GM12865 (cell line): ENCODE data around the gene GLT8D2.

Source experiments
- DNase-seq: peaks from one replicate; pipeline ENCODE4 v3.0.0; 2010; ENCODE audit warnings: low read depth
- H3K4me3 ChIP-seq: 2 replicates; pipeline ENCODE4 v1.5.1; 2011; ENCODE audit warnings: mild to moderate bottlenecking, low read depth, low read length, control low read depth
- TF ChIP-seq, protein P1 (sequence below): IDR thresholded peaks from 2 replicates; pipeline ENCODE4 v1.5.1; 2011; ENCODE audit warnings: low read length, control low read depth, low read depth, inconsistent platforms; ENCODE audit not compliant: insufficient read depth; ENCODE audit errors: missing control alignments

GLT8D2 gene

DNA sequence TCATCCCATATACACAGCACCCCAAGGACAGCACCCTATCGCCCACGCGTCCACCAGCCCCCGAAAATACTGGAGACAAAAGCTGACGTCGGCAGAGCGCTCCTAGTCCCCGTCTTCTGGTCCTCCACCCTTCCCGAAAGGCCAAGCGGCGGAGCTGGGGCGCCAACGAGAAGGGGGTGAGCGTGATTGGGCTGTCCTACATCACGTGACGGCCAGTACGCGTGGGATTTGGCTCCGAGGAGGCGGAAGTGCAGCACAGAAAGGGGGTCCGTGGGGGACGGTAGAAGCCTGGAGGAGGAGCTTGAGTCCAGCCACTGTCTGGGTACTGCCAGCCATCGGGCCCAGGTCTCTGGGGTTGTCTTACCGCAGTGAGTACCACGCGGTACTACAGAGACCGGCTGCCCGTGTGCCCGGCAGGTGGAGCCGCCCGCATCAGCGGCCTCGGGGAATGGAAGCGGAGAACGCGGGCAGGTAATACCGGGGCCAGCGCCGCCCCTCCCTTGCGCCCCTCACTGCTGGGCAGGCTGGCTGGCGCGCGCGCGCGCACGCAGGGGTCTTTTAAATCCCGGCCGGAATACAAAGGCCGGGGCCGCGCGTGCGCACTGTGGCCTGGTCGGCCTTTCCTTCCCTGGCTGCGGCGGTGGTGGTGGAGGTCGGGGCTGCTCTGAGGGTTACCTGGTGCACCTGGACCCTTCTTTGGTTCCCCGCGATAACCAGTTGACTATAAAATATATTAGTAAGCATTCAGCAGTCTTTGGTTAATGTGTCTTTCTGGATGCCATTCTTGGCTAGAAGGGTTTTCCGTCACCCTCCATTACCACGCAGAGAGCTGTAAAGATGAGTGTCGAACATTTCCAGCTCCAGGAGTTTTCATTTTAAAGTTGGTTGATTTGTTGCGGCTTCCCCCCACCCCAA lies 84.1 kb downstream of the GLT8D2 start, which contains the start of gene TDG:
TSS of gene TDG (plus strand) at position 283 of the 915 bp plus-strand sequence. CDS start at position 449, 166 bp downstream.
- TF ChIP-seq, protein P1, sequence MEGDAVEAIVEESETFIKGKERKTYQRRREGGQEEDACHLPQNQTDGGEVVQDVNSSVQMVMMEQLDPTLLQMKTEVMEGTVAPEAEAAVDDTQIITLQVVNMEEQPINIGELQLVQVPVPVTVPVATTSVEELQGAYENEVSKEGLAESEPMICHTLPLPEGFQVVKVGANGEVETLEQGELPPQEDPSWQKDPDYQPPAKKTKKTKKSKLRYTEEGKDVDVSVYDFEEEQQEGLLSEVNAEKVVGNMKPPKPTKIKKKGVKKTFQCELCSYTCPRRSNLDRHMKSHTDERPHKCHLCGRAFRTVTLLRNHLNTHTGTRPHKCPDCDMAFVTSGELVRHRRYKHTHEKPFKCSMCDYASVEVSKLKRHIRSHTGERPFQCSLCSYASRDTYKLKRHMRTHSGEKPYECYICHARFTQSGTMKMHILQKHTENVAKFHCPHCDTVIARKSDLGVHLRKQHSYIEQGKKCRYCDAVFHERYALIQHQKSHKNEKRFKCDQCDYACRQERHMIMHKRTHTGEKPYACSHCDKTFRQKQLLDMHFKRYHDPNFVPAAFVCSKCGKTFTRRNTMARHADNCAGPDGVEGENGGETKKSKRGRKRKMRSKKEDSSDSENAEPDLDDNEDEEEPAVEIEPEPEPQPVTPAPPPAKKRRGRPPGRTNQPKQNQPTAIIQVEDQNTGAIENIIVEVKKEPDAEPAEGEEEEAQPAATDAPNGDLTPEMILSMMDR = no peak
- H3K4me3 ChIP-seq = peak within 1 kb of the TSS; percentile 97
- peak; percentile 99 for DNase-seq

DNA sequence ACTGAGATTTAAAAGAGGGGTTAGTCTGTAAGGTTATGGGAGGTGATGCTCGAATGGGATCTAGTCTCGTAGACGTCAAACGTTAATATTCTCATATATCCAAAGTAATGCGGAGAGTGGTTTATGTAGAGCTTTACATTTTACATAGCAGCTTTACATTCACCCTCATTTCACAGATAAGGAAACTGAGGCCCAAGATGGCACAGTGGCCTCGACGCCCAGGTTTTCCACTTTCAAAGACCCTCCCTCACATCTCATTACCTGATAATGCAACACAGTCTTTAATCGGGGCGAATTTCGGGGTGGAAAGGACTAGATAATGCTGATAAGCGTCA lies 84.8 kb downstream of the GLT8D2 start:
- H3K4me3 ChIP-seq = peak overlapping the region; percentile 97
- TF ChIP-seq, protein P1 = no peak
- DNase-seq = no peak

DNA sequence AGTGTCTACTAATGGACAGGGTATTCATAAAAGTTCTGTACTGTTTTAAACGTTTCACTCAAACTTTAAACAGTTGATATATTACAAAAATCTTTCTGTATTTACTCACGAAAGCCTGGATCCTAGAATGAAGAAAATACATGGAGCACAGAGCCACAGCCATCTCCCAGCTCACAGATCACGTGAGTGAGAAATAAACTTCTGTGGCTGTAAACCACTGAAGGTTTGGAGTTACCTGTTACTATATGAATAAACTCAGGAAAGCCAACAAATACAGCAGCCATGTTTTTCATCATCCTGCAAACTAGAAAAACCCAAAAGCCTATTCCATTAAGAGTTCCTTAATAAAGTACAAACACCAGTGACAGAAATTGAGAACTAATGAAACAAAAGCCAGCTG lies 85.2 kb downstream of the GLT8D2 start:
- DNase-seq = no peak
- TF ChIP-seq, protein P1 = no peak
- H3K4me3 ChIP-seq = peak overlapping the region; percentile 97

DNA sequence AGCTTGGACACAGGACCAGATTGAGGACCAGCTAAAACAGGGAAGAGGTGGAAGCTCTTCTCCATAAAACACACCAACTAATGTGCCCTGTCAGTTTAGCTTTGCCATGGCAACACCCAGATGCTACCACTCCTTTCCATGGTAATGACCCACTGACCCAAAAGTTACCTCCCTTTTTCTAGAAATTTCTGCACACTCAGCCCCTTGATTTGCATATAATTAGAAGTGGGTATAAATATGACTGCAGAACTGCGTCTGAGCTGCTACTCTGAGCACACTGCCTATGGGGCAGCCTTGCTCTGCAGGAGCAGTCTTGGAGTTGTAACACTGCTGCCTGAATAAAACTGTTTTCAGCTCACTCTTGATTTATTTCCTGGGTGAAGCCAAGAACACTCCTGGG lies 87.5 kb downstream of the GLT8D2 start:
- no peak for DNase-seq
- H3K4me3 ChIP-seq = no peak overlapping the region

DNA sequence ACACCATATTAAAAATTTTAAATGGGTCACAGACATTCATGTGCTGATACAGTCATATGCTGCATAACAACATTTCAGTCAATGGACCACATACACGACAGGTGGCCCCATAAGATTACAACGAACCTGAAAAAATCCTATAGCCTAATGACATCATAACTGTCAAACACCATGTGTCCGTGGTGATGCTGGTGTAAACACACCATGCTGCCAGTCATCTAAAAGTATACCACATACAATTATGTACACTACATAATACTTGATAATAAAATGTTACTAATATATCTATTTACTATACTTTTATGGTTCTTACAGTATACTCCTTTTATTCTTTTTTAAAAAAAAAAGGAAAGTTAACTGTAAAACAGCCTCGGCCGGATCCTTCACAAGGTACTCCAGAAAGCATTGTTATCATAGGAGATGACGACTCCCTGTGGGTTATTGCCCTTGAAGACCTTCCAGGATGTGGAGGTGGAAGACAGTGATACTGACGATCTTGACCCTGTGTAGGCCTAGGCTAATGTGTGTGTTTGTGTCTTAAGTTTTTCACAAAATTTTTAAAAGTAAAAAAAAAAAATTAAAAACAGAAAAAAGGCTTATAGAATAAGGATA lies 89.3 kb downstream of the GLT8D2 start:
- TF ChIP-seq, protein P1 = no peak
- no peak overlapping the region for H3K4me3 ChIP-seq
- DNase-seq = no peak

More for the DNA sequence above, 87.5 kb downstream of the GLT8D2 start:
- TF ChIP-seq, protein P1 = no peak

DNA sequence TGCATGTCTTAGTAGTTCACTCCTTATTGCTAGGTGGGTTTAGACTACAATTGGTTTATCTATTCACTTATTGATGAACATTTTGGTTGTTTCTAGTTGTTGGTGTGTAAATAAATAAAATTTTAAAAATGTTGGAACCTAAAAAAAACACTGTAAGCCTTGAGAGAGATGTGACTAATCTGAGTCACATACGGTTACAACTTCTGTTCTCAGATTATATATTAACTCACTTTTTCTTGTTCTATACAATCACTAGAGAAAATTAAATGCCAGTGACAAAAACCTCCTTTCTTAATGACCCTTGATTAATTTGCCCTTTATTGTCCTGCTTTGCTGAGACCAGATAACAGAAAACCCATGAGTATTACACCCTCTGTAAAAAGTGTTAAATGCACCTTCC lies 91.4 kb downstream of the GLT8D2 start:
- TF ChIP-seq, protein P1 = no peak
- DNase-seq = no peak
- H3K4me3 ChIP-seq = no peak overlapping the region
